GM12875 (cell line): ENCODE results near the gene PCYT2.

Experiments used
- H3K4me3 ChIP-seq: one replicate; pipeline ENCODE4 v1.5.1; 2011; ENCODE audit warnings: low read depth, low read length, control low read depth
- TF ChIP-seq, protein P1 (sequence below): IDR thresholded peaks from 2 replicates; pipeline ENCODE4 v1.5.1; 2011; ENCODE audit warnings: low read depth, mild to moderate bottlenecking, control low read depth, inconsistent platforms, low read length, moderate library complexity, borderline replicate concordance; ENCODE audit not compliant: insufficient read depth

Gene PCYT2

DNA sequence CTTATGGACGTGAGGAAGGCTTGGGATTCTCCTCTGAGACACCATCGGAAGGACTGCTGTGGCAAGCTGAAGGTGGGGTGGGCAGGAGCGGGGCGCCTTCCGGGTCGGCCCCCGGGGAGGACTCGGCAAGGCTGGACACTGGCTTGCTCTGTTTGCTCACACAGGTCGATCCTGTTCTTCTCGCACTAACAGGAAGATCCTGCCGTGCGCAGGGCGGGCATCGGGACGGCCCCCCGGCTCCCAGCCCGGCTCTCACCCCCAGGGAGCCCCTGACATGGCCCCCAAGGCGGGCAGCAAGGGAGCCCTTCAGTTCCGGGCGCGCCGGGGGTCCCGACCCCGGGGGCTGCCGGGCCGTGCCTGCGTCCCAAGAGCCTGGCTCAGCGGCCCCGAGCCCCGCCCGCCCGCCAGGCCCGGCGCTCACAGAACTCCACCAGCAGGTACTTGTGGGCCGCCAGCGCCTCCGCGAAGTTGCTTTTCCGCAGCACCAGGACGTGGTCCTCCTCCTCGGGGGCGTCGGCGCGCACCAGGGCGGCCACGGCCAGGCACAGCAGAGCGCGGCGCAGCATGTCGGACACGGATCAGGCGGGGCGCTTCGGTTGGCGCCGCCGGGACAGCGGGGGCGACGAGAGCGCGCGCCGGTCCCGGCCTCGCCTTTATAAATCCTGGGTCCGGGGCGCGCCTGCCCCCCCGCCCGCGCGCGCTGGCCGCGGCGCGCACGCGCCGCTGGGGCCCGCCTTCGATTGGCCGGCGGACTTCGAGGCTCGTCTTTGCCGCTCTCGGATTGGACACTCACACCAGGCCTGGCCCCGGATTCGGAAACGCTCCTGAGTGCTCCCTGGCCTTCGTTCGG is 51.1 kb downstream of the PCYT2 start, which contains the start of gene P4HB:
Gene P4HB (minus strand): TSS at position 630 of the 850 bp plus-strand sequence. CDS start 64 bp downstream, at position 566.
- TF ChIP-seq, protein P1, sequence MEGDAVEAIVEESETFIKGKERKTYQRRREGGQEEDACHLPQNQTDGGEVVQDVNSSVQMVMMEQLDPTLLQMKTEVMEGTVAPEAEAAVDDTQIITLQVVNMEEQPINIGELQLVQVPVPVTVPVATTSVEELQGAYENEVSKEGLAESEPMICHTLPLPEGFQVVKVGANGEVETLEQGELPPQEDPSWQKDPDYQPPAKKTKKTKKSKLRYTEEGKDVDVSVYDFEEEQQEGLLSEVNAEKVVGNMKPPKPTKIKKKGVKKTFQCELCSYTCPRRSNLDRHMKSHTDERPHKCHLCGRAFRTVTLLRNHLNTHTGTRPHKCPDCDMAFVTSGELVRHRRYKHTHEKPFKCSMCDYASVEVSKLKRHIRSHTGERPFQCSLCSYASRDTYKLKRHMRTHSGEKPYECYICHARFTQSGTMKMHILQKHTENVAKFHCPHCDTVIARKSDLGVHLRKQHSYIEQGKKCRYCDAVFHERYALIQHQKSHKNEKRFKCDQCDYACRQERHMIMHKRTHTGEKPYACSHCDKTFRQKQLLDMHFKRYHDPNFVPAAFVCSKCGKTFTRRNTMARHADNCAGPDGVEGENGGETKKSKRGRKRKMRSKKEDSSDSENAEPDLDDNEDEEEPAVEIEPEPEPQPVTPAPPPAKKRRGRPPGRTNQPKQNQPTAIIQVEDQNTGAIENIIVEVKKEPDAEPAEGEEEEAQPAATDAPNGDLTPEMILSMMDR: no peak
- H3K4me3 ChIP-seq: peak within 1 kb of the TSS; percentile 81

DNA sequence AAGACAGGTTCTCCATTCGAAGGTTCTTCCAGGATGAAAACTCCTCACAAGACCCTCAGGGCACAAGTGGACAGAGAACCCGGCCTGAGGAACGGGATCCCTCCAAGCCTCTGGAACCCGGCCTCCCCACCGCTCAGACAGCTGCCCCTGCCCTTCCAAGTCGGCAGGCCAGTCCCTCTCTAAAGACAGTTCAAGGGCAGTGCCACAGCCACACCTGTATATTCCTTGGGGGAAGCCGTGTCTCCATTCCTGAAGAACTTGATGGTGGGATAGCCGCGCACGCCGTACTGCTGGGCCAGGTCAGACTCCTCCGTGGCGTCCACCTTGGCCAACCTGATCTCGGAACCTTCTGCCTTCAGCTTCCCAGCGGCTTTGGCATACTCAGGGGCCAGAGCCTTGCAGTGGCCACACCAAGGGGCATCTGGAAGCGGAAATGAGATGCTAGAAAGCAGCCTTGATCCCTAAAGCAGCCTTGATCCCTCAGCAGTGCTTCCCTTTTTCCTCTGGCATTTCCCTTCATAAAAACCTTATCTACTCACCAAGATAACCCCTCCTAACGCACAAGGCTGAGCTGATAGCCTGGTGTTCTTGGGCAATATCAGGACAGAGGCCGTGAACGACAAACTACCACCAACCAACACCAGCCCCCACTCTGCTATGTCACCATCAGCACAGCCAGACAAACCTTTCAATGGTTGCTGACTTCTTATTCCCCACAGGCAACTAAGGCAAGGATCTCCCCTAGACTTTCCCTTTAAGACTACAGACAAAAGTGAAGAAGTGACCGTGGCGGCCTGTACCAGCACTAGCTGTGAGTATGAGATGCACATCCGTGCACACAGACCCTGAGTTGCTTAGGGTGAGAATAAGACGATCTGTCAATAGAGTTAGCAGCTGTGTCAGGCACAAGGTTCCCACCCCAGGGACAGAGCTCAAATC is 52.0 kb downstream of the PCYT2 start:
- TF ChIP-seq, protein P1: no peak

DNA sequence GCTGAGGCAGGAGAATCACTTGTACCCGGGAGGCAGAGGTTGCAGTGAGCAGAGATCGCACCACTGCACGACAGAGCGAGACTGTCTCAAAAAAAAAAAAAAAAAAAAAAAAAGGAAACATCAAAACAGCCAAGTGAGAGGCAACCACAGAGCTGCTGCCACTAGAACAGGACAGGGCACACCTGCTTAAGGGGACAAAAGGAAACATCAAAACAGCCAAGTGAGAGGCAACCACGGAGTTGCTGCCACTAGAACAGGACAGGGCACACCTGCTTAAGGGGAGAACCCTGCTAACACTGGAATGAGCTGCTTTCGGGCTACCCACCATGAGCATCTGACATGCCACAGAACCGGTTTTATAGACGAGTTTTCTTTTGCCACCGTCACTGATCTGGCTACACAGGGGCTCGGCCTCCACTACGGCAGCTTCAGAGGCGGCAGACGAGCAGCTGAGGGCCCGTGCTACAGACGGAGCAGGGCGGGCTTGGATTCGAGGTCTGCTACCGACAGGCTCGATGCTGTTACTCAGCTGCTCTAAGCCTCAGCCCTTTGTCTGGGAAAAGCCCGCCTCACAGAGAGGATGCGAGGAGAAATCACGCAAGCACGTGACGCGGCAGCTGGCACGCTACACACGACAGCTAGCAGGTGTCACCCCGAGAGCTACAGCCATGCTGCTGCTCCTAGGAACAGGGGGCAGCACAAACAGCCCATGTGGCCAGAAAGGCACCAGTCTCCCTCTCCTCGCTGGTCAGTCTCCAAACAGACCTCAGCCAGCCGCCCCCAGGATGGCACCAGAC is 52.8 kb downstream of the PCYT2 start:
- H3K4me3 ChIP-seq: peak overlapping the region; percentile 81
- TF ChIP-seq, protein P1: no peak

More for the DNA sequence above, 52.0 kb downstream of the PCYT2 start:
- peak overlapping the region; percentile 81 for H3K4me3 ChIP-seq

DNA sequence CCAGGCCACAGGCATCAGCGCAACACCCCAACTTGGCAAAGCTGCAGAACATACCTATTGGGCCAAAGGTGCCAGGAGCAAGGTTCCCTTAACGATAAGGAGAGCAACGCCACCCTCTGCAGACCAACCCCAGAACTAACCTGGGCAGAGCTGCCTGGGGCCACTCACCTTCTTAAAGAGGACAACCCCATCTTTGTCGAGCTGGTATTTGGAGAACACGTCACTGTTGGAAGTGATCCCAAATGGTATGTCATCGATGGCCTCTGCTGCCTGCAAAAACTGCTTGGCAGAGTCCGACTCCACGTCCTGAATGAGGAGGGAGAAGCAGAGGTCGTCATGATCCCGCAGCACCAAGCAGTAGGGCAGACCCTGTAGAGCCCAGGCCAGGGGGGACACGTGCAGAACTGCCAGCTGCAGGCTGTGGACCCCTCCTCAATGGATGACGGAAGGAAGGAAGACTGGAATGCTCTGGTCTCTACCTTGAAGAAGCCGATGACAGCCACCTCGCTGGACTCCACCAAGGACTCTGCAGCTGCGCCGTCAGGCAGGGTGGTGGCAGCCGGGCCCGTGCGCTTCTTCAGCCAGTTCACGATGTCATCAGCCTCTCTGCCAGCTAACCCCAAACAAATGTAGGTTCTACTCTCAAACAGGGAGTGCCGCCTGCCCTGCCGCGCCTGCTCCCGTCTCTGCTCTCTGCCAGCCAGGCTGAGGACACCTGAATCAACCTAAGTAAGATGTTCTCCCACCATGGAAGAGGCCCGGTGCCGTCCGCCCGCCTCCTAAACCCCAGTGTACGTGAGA is 56.0 kb downstream of the PCYT2 start:
- TF ChIP-seq, protein P1: no peak
- H3K4me3 ChIP-seq: no peak overlapping the region

DNA sequence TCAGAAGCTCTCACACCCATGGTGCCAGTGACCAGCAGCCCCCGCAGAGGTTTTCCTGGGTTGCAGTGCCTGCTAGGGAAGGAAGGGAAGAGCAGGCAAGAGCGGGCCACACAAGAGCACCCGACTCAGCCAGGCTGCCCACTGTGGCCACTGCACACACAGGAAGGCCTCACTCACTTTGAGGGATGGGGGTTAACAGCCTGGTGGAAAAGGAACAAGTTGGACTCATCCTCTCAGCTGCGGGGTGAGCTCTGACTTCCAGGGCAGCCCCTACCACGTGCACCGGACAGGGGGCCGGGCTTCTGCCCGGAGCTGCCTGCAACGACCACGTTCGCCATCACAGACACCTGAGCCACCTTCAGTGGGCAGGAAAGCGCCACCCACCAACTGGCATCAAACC is 59.0 kb downstream of the PCYT2 start:
- no peak overlapping the region for H3K4me3 ChIP-seq
- TF ChIP-seq, protein P1: no peak

DNA sequence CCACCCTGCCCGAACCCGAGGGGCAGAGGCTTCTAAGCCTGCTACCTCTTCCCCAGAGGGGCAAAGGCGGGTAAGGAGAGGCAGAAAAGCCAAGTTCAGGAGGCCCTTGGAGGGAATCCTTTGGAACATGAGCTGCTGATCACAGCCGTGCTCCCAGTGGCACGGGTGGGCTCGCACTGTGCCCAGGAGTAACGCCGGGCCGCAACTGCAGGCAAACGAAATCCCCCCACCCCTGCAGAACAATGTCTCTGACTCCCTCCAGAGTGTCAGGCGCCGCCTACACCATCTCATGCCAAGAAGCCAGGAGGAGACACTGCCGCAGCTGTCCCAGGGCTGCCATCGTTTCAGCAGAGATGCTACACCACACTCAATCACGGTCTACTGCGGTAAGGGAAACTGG is 59.8 kb downstream of the PCYT2 start:
- no peak overlapping the region for H3K4me3 ChIP-seq
- TF ChIP-seq, protein P1: no peak
